Retinal pigment epithelial cell (primary cell): ENCODE measurements around the gene GRIK5.

Experiments used
- DNase-seq: peaks from one replicate; pipeline ENCODE4 v3.0.0-alpha.2; 2010; ENCODE audit warnings: low read depth
- H3K4me3 ChIP-seq: 2 replicates; pipeline ENCODE4 v1.5.1; 2011; ENCODE audit warnings: mild to moderate bottlenecking, low read length, control low read depth, moderate library complexity
- CTCF ChIP-seq: conservative IDR thresholded peaks from 2 replicates; pipeline ENCODE4 v1.5.1; 2011; ENCODE audit warnings: low read depth, low read length, control low read depth, inconsistent platforms

GRIK5 gene

GRCh38 chr19:42069619-42070351, at the start of gene GRIK5:
Gene GRIK5, minus strand, starts transcription at chr19:42070206. Its CDS starts 4,436 bp downstream, at chr19:42065770.
- peak within 1 kb of the TSS; percentile 51 for H3K4me3 ChIP-seq
- no peak for TF ChIP-seq CTCF
- no peak for DNase-seq

GRCh38 chr19:42117076-42117475, 47.1 kb upstream of the GRIK5 start:
- no peak for TF ChIP-seq CTCF
- H3K4me3 ChIP-seq = no peak overlapping the region
- no peak for DNase-seq

GRCh38 chr19:42116308-42117075, 46.5 kb upstream of the GRIK5 start:
- TF ChIP-seq CTCF = peak; percentile 13
- H3K4me3 ChIP-seq = no peak overlapping the region
- no peak for DNase-seq

GRCh38 chr19:42115705-42116104, 45.7 kb upstream of the GRIK5 start:
- no peak overlapping the region for H3K4me3 ChIP-seq
- no peak for DNase-seq
- no peak for TF ChIP-seq CTCF

- H3K4me3 ChIP-seq = no peak overlapping the region
- DNase-seq = no peak
- no peak for TF ChIP-seq CTCF
Observed at GRCh38 chr19:42115219-42115618, 45.2 kb upstream of the GRIK5 start.

GRCh38 chr19:42114412-42114811, 44.4 kb upstream of the GRIK5 start:
- DNase-seq = no peak
- H3K4me3 ChIP-seq = no peak overlapping the region
- no peak for TF ChIP-seq CTCF
